Stimulated activated CD4-positive, alpha-beta T cell treated with anti-CD3 and anti-CD28 coated beads, Interleukin-12 subunit alpha, Interleukin-12 subunit beta, amount 100 ng/mL, for 24 hours (primary cell): ENCODE data around the gene PIN4.
"Not testable (repeated sequence)": the region's sequence is repeated elsewhere in the genome, so short reads cannot be mapped to it uniquely, and the experiment has no call there.

Source experiments
- DNase-seq, 2 experiments: peaks; one replicate each; pipeline ENCODE4 v3.0.0-alpha.2; 2020; ENCODE audit warnings: low read depth in 2 of 2

The PIN4 gene

GRCh38 chrX:72181178-72182125 is at the start of gene PIN4:
PIN4 (plus strand) TSS chrX:72181757; CDS start chrX:72181786, 29 bp downstream.
- DNase-seq: peak; percentile 66 to 75

GRCh38 chrX:72132456-72132855 is 49.1 kb upstream of the PIN4 start:
- no peak for DNase-seq

GRCh38 chrX:72133851-72134546 is 47.6 kb upstream of the PIN4 start:
- DNase-seq: no peak

GRCh38 chrX:72137846-72138495 is 43.6 kb upstream of the PIN4 start:
- no peak for DNase-seq

- no peak for DNase-seq
Measured at GRCh38 chrX:72139538-72139937, 42.0 kb upstream of the PIN4 start.

- no peak for DNase-seq
Measured at GRCh38 chrX:72141372-72142004, 40.1 kb upstream of the PIN4 start.

GRCh38 chrX:72142094-72142793 is 39.3 kb upstream of the PIN4 start:
- DNase-seq: no peak

- no peak for DNase-seq
Measured at GRCh38 chrX:72142794-72143608, 38.6 kb upstream of the PIN4 start.

GRCh38 chrX:72143609-72143907 is 38.0 kb upstream of the PIN4 start:
- DNase-seq: no peak

- DNase-seq: no peak
Measured at GRCh38 chrX:72145181-72145580, 36.4 kb upstream of the PIN4 start.

- DNase-seq: no peak
Measured at GRCh38 chrX:72146527-72146926, 35.0 kb upstream of the PIN4 start.

GRCh38 chrX:72158773-72159172 is 22.8 kb upstream of the PIN4 start:
- DNase-seq: no peak

GRCh38 chrX:72159769-72160168 is 21.8 kb upstream of the PIN4 start:
- no peak for DNase-seq

- no peak for DNase-seq
Measured at GRCh38 chrX:72165551-72165950, 16.0 kb upstream of the PIN4 start.

GRCh38 chrX:72169008-72169728 is 12.4 kb upstream of the PIN4 start:
- DNase-seq: no peak

GRCh38 chrX:72176289-72176688 is 5.3 kb upstream of the PIN4 start:
- not testable (repeated sequence) for DNase-seq

GRCh38 chrX:72176981-72177380 is 4.6 kb upstream of the PIN4 start:
- no peak for DNase-seq

- DNase-seq: no peak
Measured at GRCh38 chrX:72180539-72180938, 1.0 kb upstream of the PIN4 start.

- DNase-seq: no peak
Measured at GRCh38 chrX:72182924-72183323, 1.4 kb downstream of the PIN4 start.
